ENCODE measurements around the gene ALOX12B.
"Not testable (repeated sequence)": the region's sequence is repeated elsewhere in the genome, so short reads cannot be mapped to it uniquely, and the experiment has no call there.

ALOX12B gene

DNA sequence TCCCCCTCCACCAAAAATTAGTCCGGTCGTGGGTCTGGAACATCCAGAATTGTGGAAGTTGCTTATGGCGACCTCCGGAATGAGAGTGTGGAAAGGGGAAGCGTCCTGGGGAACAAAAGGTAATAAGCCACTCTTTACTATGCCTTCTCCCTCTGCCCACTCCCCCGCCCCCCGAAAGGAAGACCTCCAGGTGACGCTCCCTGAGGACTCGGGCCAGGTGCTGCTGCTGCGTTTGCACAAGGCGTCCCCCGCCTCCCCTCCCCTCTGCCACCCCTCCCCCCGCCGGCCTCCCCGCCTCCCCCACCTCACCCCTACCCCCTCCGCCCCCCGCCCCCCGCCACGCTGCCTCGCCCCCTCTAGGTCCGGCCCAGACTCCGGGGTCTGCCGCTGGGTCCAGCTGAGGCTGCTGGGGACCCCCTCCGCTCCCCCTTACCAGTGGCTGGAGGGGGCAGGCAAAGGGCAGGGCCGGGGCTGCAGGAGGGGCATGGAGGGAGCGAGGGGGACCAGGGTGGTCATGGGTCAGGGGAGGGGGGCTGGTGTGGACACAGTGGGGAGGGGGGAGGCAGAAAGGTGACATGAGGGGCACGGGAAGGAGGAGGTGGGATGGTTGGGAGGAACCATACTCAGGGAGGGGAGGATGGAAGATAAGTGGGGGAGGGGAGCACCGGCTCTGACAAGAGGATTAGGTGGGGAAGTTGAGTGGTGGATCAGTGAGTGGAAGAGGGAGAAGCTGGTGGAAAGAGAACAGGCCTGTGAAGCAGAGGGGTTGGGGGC lies 23.6 kb downstream of the ALOX12B start:
- DNase-seq: no peak

DNA sequence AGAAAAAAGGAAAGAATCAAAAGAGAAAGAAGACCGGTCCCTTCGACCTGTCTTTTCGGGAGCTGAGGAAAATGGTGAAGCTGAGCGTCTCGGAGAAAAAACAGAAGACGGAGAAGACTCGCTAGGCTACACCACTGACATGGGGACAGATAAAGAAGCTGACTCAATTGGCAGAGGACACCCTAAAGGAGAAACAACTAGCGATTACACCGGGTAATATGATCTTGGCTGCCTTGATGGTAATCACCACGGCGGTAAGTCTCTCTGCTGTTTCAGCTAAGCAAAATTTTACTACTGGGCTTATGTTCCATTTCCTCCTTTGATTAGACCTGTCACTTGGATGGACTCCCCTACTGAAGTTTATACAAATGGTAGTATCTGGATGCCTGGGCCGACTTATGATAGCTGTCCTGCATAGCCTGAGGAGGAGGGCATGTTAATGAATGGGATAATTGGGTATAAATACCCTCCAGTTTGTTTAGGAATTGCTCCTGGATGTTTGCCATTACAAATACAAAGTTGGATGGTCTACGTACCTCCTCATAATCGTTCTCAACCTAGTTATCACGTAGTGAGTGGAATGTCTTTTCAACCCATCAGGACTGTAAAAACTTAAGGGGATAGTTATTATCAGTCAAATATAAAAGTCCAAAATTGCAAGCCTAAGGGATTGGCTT lies 24.6 kb downstream of the ALOX12B start:
- no peak for DNase-seq

GRCh38 chr17:8062435-8062806 lies 25.1 kb downstream of the ALOX12B start:
- no peak for DNase-seq

DNA sequence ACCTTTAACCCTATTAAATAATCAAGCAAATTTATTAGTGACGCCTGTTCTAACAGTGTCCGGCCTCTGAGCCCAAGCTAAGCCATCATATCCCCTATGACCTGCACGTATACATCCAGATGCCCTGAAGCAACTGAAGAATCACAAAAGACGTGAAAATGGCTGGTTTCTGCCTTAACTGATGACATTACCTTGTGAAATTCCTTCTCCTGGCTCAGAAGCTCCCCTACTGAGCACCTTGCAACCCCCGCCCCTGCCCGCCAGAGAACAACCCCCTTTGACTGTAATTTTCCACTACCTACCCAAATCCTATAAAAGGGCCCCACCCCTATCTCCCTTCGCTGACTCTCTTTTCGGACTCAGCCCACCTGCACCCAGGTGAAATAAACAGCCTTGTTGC lies 25.7 kb downstream of the ALOX12B start:
- not testable (repeated sequence) for DNase-seq

DNA sequence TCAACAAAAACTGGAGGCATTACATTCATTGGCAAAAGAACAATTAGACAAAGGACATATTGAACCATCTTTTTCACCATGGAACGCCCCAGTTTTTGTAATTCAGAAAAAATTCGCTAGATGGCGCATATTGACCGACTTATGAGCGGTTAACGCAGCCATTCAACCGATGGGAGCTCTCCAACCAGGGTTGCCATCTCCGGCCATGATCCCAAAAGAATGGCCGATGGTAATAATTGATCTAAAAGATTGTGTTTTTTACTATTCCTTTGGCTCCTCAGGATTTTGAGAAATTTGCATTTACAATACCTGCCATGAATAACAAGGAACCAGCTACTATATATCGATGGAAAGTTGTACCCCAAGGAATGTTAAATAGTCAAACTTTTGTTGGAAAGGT lies 27.2 kb downstream of the ALOX12B start:
- DNase-seq: peak; percentile 92

GRCh38 chr17:8059131-8059530 lies 28.4 kb downstream of the ALOX12B start:
- peak; percentile 17 for DNase-seq

DNA sequence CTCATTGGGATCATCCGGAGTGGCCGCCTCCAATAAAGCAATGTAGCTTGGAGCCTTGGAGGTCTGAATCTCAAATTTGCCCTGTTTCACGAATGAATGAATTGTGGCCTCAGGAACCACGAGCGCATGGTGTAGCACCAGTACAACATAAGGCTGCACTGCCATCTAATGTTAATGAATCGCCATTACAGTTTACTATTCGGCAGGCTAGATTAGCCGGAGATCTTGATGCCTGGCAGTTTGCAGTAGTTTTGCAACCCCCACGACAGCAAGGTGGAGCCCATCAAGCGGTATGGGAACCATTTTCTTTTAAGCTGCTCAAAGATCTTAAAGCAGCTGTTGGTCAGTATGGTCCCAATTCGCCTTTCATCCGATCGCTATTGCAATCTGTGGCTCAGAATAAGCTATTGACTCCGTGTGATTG lies 29.8 kb downstream of the ALOX12B start:
- peak; percentile 89 for DNase-seq

DNA sequence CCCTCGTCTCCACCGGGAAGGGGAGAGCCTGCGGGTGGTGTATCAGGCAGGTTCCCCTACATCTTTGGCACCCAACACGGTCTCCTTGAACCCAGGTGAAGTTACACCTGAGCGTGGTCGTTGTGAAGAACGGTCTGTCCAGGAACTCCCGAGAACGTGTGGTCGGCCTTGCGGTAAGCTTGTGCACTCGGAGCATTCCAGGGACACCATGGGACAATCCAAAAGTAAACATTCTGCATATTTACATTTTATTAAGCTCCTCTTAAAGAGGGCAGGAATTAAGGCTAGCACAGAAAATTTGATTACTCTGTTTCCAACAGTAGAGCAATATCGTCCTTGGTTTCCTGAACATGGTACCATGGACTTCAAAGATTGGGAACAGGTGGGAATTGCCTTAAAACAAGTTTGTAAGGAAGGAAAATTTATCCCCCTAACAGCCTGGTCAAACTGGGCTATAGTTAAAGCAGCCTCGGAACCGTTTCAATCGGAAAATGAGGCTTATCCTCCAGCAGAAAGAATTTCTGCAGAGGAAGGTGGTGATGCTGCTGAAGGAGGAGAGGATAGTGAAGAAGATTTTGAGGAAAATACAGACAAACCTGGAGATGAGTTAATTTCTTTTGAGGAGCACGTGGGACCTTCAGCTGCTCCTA lies 30.4 kb downstream of the ALOX12B start:
- DNase-seq: no peak

DNA sequence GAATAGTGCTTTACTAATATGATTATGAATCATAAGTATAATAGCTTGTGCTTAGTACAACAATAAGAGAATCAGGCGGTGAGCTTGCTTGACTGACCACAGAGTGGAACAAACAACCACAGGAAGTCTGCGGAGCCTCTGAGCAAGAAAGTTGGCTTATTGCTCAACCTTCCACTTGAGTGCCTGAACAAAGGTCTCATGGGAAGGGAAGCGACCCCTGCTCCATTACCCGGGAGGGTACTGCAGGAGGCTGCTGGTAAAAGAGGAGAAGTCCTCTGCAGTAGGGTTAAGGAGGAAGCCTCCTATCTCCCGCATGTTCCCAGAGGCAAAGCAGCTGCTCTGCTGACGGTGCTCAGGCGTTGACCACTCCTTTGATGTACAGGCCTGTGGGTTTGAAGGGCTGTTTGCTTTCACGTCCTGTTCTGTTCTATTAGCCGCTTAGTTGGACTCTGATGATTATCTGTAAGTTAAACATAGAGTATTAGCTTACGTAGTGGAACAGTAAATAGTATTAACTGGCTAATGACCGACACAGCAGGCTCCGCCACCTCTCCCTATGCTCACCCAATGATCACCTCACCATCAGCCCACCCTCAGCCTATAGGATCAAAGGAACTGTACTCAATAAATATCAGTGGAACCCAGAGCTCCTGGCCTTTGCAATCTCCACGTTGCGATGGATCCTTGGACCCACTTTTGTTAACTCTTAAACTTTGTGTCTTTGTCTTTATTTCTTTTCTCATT lies 31.1 kb downstream of the ALOX12B start:
- peak; percentile 92 for DNase-seq

GRCh38 chr17:8055851-8056231 lies 31.7 kb downstream of the ALOX12B start:
- DNase-seq: no peak

DNA sequence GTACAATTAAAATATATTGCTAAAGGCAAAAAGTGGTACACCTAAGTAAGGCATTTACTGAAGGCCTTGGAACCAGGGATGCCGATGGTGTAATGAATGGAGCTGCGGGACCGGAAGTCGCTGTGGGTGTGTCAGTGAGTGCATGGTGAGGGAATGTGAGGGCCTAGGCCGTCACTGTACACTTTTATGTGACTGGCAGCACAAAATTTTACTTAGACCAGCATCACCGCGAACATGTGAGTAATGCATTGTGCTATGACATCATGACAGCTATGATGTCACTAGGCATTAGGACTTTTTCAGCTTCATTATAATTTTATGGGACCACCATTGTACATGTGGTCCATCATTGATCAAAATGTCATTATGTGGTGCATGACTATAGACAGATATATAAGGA lies 33.9 kb downstream of the ALOX12B start:
- no peak for DNase-seq

DNA sequence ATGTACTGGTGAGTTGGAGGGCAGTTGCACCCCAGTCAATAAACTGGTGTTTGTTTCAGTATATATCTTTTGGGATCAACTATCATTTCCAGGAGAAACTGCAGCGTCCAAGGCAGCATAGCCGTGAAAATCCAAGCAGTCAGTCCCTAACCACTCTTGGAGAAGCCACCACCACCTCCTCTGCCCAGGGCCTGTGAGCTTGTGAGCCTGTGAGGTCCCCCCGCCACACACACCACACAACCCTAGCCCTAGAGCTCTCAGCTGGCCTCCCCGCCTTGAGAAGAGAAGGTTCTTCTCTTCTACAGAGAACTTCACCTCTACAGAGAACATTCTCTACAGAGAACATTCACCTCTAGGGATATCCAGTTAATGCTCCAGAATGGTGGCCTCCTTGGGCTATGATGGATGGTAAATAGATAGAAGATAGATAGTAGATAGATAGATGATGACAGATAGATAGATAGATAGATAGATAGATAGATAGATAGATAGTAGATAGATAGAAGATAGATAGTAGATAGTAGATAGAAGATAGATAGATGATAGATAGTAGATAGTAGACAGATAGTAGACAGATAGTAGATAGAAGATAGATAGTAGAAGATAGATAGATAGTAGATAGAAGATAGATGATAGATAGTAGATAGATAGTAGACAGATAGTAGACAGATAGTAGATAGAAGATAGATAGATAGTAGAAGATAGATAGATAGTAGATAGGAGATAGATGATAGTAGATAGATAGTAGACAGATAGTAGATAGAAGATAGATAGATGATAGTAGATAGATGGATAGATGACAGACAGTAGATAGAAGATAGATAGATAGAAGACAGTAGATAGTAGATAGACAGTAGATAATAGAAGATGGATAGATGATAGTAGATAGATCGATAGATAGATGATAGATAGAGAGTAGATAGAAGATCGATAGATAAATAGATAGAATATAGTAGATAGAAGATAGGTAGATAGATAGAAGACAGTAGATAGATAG lies 35.0 kb downstream of the ALOX12B start:
- DNase-seq: no peak

GRCh38 chr17:8051831-8052230 lies 35.7 kb downstream of the ALOX12B start:
- no peak for DNase-seq

DNA sequence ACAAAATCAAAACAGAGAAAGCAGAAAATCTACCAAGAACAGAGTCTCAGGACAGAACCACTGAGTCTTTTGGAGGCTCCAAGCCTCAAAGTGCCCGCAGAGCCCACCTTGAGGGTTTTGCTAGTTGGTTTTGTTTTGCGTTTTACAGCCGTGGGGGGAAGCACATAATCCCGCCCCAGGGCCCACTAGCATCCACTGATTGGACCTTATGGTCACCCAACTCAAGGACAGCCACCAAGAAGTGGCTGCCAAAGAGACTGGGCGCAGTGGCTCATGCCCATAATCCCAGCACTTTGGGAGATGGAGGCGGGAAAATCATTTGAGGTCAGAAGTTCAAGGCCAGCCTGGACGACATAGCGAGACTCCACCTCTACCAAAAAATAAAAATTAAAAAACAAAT lies 38.8 kb downstream of the ALOX12B start:
- no peak for DNase-seq

DNA sequence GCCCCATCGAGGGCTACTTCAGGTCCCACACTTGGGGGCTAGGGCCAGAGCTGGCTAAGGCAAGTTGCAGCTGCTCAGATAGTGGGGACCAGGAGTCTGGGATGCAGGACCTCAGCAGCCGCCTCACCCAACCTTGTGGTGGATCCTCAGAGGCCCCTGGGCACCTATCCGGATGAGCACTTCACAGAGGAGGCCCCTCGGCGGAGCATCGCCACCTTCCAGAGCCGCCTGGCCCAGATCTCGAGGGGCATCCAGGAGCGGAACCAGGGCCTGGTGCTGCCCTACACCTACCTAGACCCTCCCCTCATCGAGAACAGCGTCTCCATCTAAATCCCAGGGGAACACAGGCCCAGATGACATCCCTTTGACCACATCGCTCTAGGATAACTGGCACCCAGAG lies 39.3 kb downstream of the ALOX12B start:
- no peak for DNase-seq

GRCh38 chr17:8047769-8048110 lies 39.8 kb downstream of the ALOX12B start:
- DNase-seq: no peak

DNA sequence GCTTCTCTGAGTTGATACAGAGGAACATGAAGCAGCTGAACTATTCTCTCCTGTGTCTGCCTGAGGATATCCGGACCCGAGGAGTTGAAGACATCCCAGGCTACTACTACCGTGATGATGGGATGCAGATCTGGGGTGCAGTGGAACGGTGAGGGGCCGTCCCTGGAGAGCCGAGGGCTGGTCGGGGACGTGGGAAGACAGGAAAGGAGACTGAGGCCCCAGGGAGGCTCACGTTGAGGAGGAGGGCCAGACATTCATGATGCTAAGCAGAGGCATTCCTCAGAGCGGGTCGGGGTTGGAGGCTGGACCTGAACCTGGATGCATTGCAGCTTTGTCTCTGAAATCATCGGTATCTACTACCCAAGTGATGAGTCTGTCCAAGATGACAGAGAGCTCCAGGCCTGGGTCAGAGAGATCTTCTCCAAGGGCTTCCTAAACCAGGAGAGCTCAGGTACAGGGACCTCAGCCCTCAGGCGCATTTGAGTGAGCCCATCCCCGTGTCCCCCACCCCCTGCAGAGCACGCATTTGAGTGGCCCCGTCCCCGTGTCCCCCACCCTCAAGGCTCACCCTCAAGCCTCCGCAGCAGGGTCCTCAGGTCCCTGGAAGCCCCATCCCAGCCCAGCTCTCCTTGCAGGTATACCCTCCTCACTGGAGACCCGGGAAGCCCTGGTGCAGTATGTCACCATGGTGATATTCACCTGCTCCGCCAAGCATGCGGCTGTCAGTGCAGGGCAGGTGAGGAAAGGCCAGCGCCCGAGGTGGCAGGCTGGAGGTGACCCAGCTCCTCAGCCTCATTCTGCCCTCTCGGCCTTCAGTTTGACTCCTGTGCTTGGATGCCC lies 40.4 kb downstream of the ALOX12B start:
- DNase-seq: no peak

DNA sequence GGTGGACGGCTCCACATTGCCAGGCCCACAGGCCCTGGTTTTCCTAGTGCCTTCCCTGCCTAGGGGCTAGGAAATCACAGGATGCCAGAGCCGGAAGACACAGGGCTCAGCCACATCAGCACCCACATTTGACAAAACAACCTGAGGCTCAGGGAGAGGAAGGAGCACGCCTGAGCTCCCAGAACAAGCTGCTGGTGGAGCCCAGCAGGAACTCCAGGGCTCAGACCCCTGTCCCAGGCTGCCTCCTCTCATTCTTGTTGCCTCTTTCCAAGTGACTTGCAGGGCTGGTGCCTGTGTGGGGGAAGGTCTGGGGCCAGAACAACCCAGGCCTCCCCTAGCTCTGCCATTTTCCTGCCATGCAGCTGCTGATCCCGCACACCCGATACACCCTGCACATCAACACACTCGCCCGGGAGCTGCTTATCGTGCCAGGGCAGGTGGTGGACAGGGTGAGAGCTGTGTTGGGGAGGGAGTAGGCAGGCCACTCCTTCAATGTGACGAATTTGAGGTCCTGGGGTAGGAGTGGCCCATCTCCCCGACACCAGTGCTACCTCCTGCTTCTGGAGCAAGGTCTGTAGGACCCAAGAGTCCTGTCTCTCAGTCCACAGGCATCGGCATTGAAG lies 41.1 kb downstream of the ALOX12B start:
- no peak for DNase-seq

GRCh38 chr17:8044819-8045810 lies 42.4 kb downstream of the ALOX12B start:
- no peak for DNase-seq

- no peak for DNase-seq
Observed at GRCh38 chr17:8041979-8042378, 45.5 kb downstream of the ALOX12B start.

Measured in suppressor macrophage treated with lipopolysaccharide for 4 hours (primary cell).